Dermis microvascular lymphatic vessel endothelial cell (primary cell): ENCODE results near the gene SLC9A7. TPM values are rescaled to one million over a fixed set of nuclear protein-coding genes. Genes with fewer than 3 reads are reported as not detected.
A peak's percentile ranks its signal among the peaks of the same experiment; 100 is the strongest.

Experiments used
- DNase-seq, 2 donors: peaks; one replicate each; pipeline versions ENCODE4 v3.0.0 to v3.0.0-alpha.2; 2010; ENCODE audit warnings: low read depth in 2 of 2
- total RNA-seq: library from RNA; depleted of rRNA; stranded (reverse); fragments of >200 nt; gene quantifications from 2 replicates; pipeline ENCODE4 v1.2.1, GENCODE V29; 2014

SLC9A7 gene
- total RNA-seq, 1 donor from 2014 or later = 9.0 TPM

DNA sequence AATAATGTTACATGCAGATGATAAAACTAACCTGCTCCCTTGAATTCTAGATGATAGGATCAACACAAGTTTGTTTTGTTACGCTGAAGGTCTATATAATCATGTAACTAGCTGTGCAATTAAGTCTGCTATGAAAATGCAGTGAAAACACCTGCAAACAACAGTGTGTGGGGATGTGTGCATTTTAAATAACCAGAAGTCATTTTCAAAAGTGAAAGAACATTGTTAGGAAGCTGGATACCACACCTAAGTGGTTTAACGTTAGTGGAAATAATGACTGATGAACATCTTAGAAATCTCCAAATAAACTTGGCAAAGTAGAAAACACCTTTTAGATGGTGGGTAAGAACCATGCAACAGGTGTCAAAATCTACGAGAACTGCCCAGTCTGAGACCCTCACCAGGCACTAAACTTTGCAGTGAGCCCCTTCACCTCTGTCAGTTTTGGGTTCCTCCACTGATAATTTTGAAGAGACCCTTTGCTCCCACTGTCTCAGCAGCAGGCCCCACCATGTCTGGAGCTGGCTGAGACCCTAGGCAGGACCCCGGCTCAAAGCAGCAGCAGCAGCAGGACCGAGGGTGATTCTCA is 148.8 kb downstream of the SLC9A7 start:
- DNase-seq = no peak

DNA sequence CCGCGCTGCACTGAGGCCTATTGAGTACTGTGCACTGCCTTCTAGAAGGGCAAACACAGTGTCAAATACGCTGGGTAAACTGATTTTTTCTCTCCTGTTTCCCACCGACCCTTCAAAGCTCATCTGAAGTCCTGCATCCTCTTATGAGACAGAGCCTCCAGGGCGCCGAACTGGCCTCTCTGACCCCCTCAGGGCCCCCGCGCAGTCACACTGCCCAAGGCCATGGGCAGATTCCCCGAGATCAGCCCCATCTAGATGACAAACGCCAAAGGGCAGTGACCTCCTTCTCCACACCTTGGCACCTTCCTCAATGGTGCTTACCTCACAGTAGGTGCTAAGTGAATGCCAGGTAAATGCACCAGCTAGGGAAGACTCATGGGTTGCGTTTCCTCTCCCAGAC is 151.0 kb downstream of the SLC9A7 start:
- no peak for DNase-seq

DNA sequence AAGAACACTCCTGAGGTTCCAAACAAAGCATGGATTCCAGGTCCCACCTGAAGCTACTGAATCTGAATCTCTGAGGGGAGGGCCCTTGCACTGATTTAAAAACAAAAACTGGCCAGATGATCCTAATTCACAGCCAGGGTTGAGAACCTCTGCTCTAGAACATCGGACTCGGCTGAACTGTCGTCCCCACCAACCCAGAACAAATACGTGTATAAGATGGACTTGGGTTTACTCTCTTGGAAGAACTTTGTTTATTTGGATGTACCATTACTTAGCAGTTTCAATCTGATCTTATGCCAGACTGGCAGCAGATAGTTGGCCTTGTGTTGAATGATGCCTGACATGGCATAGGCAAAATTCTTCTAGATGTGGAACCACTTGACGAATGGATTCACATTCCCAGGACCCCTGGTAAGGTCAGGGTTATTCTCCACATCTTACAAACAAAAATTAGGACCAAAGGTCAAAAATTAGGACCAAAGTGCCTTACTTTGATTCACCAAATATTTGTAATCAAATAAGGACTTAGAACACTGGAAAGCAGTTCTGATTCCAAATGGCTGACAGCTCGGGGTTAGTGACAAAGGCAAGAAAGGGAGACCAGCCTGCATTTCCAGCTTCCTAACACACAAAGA is 156.3 kb downstream of the SLC9A7 start:
- no peak for DNase-seq

DNA sequence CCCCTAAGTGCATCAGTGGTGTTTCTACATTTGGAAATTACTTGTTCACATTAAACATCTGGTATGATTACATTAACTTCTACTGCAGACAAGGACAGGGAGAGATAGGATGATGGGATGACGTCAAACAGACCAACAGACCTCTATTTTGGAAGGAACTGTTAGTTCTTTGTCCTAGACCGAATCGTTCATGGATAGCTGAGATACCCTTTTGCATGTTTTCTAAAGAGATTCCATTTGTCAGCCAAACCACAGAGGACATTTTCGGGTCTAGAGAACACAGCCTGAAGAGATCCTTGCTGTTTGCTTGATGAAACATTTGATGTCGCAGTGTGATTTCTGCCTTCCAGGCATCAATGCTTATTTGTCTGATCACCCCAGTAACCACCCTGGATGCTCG is 157.6 kb downstream of the SLC9A7 start:
- DNase-seq = no peak

DNA sequence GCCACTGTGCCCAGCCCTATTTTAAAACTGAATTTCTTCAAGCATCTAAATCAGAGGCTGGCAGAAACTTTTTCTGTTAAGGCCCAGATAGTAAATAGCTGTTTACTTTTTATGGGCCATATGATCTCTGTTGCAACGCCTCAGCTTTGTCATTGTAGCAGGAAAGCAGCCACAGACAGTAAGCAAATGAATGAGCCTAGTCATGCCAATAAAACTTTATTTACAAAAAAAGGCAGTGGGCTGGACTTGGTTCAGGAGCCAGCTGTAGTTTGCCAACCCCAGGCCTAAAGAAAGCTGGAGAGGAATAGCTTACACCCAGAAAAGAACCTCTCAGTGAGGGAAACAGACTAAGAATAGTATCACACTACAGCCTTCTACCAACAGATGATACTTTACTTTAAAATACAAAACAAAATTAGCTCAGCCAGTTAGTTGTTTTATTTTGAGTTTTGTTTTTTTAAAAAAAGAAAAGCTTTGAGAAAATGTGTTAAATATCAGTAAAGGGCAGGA is 159.8 kb downstream of the SLC9A7 start:
- no peak for DNase-seq

DNA sequence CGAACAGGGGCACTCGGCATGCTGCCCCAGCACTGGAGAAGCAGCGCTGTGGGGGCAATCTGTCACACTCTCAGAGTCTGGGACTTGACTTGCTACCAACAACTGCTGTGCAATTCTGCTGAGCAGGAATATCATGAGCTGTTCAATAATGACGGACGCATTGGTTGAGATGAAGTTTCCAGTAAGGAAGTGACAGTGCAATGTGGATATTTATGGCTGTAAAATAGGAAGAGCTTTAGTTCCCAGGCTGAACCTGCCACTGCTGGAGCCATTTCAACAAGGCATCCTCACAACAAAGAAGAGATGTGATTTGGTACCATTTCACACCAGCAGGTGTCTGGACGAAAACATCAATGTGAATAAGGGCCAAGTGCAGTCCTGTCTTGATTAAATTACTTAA is 161.1 kb downstream of the SLC9A7 start:
- peak; percentile 62 to 66 for DNase-seq

DNA sequence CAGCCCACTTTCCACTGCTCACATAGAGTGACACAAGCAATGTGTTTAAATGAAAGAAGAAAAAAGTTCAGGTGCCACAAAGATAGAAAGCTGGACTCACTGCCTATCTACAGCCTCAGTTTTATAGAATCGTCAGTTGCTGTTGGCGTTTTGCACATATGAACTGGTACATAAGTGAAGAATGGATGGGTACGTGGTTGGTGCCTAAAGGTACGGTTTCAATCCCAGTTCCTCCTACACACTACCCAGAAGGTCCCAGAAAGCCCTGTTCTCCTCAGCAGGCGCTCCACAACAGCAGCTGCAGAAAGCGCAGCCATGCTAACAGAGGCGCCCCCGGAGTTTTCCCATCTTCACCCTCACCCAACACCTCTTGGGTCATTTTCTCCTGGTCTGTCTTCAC is 161.7 kb downstream of the SLC9A7 start:
- DNase-seq = no peak

DNA sequence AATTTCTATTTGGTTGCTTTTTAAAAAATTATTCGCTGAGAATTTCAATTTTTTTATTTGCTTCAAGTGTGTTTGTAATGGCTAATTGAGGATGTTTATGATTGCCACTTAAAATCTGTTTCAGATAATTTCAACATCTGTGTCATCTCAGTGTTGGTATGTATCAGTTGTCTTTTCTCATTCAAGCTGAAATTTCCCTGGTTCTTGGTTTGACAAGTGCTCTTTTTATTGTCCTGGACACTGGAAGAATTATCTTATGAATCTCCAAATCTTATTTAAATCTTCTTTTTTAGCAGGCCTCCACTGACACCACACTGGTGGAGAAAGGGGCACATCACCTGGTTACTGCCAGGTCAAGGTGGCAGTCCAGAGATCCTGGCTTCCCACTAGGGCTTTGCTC is 163.8 kb downstream of the SLC9A7 start:
- no peak for DNase-seq

DNA sequence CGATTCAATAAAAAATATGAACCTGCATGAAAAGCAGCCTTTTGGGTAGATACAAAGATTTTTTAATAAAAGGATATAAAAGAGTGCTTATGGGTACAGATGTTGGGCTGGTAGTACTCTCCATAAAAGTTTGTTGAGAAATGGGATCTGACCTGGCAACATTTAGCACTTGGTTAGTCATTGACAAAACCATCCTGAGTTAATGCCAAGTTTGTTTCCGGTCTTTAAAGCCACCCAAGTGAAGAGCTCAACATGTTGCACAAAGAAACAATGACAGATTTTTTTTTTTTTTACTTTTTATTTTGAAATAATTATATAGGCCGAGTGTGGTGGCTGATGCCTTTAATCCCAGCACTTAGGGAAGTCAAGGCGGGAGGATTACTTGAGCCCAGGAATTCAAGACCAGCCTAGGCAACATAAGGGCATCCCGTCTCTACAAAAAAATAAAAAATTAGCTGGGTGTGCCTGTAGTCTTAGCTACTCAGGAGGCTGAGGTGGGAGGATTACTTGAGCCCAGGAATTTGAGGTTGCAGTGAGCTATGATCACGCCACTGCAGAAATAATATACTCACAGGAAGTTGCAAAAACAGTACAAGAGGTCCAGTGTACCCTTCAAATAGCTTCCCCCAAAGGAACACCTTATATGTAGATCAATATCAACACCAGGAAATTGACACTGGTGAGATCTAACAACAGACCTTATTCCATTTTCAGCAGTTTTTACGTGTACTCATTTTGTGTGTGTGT is 168.8 kb downstream of the SLC9A7 start:
- peak; percentile 58 to 66 for DNase-seq

DNA sequence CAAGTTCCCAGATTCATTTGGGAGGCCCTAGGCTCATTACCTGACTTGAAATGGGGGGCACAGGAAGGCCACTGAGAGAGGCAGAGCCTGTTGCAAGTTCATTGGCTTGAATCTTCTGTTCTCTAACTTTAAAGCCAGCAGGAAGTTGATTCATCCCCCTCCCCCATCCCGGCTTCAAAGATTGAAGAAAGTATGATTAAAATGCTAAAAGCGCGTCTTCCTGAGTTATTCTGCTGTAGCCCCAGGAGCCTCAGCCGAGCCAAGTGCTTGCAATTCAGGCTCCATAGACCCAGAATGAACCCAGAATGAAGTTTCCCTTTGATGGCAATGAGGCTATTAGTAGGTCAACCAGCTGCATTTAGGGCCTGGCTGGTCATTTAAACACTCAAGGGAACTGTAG is 170.7 kb downstream of the SLC9A7 start:
- peak in 1 of 2 donors; percentile 73 for DNase-seq

DNA sequence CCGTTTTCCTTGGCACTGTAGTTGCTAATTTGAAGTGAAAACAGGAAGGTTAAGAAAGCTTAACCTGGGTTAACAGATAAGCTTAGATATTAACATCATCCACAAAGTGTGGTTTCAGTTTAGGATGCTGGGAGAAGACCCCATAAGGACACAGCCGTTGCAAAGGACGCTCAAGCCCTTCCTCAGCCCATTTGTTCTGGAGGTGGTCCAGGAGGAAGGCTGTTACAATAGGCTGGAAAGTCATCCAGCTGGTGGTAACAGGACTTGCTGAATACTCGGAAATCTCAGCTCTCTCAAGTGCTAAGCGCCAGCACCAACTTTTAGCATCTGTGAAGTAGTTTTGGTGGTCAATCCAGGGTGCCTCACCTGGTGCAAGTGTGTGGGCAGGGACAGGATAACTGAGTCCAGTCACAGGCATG is 171.2 kb downstream of the SLC9A7 start:
- DNase-seq = peak in 1 of 2 donors; percentile 74

DNA sequence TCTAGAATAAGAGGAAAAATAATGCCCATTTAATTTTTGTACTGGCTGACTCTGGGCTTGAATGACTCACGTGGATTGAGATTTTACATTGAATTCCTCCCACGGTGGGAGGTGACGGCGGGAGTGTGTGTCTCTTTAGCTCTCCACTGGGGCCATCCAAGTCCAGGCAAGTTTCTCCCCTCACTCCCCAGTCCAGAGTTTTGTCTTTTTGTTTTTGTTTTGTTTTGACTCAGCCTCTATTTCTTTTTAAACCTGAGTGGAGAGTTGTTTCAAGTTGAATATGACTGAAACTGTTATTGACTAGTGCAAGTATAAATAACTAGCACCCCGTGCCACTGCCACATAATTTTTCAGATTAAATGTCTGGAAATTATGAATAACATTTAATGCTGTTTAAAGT is 171.8 kb downstream of the SLC9A7 start:
- DNase-seq = peak in 1 of 2 donors; percentile 72

DNA sequence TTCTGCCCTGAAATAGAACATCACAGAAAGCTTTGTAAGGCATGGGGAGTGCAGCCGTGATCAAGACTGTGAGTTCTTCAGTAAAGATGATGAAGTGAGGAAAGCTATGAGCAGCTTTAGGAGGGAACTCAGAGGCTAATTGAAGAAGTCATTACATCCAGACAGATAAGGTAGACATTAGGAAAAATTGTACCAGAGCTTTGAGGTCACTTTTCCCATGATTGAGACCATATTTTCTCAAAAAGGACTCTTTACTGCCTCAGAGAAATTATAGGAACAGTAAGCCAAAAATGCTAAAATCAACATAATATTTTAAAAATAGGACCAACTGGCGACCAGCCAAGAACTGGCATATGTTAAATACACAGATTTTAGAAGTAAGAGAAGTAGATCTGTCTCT is 174.2 kb downstream of the SLC9A7 start:
- no peak for DNase-seq

DNA sequence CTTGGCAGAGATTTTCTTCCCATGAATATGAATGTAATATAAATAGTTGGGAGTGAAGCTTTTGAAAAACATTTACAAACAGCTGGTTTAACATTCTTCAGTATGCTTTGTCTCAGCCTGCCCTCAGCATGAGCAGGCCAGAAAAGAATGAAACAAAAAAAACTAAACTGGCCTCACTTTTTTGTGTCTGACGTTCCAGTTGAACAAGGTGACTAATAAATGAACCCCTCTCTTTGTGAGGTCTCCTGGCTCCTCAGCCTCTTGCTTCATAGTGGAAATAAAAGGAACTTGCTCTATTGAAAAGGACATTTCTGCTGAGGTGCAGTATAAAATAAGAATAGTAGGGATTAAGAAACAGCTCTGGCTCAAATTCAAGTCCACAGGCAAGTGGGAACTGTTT is 176.0 kb downstream of the SLC9A7 start:
- DNase-seq = peak in 1 of 2 donors; percentile 54

DNA sequence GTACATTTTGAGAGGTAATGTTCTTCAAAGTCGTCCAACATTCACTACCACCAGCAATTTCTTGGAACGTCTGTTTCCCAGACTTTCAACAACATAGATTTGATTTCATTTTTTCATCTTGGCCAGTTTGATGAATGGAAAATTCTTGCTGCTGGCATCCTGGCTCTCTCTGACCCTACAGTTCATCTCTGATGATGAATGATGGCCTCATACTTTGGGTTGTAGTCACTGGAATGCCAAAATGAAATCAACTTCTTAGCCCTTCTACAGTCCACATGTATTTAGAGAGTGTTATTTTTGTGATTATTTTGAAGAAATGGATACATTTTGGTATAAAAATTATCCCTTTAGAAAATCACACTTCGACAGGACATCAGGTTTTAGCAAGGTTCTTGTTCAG is 176.6 kb downstream of the SLC9A7 start:
- peak in 1 of 2 donors; percentile 45 for DNase-seq

DNA sequence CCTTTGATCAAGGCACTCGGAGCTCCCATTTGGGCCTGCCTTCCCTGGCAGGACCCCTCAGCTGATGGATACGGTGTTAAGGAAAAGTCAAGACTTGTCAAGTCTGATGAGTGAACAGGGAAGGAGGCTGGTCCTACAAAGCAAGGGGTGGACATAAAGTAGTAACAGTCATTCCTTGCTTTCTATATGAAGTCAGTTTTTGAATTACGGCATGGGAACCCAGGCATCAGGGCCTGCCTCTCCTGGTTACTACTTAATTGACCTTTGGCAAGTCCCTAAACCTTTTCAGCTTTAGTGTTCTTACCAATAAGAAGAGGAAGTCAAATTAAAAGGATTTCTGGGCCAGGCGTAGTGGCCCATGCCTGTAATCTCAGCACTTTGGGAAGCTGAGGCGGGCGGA is 178.3 kb downstream of the SLC9A7 start:
- no peak for DNase-seq

DNA sequence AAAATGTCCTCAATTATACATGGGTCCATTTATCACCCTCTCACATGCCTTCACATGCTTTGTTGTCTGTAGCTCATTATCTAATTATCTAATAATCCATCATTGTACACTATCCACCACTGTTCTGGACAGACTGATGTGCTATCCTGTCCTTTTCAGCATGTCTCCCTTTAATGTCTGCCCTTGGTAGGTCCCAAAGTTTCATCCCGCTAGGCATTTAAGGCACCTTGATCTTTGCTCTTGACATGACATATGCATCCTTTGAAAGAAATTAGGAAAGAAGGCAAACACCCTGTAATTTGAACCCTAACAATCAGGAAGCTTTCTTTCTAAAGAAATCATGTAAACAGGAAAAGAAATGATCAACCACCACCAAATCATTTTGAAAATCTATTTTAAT is 179.7 kb downstream of the SLC9A7 start:
- DNase-seq = no peak

DNA sequence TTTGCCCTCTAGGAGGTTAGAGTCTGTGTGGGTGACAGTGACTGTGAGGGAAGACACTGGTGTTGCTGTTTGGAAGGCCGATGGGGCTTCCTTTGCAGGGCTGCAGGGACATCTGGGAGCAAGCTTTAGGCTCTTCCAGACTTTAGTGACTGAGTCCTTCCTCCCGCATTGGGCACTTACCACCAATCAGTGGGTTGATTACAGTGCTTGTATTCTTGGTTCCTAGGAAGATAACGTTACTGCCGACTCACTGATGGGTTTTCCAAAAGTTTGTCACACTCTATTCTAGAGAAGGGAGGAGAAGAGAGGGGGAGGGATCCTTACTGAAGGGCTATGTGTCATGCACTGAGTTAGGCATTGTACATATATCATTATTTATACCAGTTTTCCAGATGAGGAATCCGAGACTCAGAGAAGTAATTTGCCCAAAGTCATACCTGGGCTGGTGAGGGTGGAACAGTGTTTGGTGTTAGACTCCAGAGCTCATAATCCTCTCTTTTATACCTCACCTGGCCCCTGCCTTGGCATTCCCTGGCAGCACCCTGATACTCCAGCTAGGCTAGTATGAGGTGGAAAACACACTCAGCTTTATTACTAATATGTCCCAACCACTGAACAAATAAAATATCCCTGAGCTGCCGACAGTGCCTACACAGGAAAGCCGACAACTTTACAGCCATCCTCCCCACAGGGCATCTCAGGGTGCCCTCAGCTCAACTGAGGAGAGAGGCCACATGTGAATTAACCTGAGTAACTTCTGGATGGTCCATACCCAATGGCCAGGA is 181.5 kb downstream of the SLC9A7 start:
- no peak for DNase-seq

DNA sequence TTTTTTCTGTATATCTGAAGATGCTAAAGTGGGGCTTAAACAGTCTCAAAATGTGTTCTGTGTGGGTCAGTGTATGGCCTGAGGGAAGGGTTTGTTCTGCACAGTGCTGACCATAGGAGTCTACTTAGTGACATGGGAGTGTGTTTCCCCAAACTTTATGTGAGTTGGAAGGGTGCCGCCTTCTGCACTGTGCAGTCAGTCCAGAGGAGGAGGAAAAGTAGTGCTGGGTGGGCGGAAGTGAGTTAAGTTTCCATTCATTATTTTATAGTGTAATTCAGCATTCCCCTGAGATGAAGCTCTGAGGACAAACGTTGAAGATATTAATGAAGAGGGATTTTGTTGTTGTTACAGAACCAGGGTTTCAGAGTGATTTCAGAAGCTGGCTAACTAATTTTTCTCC is 182.5 kb downstream of the SLC9A7 start:
- DNase-seq = peak in 1 of 2 donors; percentile 32

DNA sequence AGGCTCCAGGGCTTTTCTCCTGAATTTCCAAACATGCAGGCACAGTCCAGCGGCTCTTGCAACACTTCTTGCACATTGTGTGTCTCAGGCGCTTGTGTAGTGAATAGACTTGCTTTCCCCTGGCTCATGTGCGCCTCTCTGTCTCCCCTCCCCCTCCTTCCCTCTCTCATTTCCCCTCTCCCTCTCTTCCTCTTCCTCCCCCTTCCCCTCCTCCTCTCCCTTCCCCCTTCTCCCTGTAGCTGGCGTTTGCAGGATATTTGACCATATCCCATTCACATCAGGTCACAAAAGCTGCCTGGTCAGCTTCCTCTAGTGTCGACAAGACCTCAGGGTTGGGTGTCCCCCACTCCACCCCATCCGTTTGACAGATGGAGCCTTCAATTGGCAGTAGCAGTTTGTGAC is 182.9 kb downstream of the SLC9A7 start:
- peak in 1 of 2 donors; percentile 27 for DNase-seq

DNA sequence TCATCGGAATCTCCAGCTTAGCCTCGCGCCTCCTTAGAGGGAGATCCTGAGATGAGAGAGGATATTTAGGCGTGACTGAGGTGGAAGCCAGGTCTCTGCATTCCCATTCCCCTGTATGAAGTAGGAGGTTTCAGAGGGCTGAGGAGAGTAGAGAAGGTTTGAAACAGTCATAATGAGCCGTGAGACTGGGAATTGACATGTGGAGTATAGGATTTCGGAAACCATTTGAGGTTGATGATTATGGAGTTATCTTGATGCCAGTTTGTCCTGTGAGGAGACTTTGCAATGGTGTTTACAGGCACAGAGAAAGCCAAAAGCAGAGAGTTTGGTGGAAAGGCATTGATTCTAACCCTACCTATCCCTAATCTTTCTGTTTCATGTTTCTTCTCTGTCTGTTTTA is 183.3 kb downstream of the SLC9A7 start:
- no peak for DNase-seq
